22Rv1 (cell line): ENCODE results near the gene MYBPC3.

Source experiments
- ZFX ChIP-seq: fragments of 450-650 bp; IDR thresholded peaks from 2 replicates; pipeline ENCODE4 v1.6.1; 2017; ENCODE audit warnings: antibody characterized with exemption, borderline replicate concordance
- TF ChIP-seq, protein P1 (sequence below): fragments of 450-650 bp; IDR thresholded peaks from 2 replicates; pipeline ENCODE4 v1.5.1; 2017; ENCODE audit warnings: mild to moderate bottlenecking

DNA sequence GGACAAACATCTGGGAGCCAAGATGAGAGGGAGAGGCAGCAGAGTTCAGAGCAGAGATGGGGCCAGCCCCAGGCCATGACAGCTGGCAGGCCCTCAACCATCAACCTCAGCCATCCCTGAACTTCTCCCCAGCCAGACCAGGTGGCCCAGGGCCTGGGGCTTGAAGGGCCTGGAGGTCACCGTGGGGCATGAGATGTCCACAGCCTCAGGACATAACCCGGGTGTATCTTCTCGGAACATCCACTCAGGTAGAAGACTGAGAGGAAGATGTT lies 43.5 kb upstream of the MYBPC3 start:
- TF ChIP-seq, protein P1, sequence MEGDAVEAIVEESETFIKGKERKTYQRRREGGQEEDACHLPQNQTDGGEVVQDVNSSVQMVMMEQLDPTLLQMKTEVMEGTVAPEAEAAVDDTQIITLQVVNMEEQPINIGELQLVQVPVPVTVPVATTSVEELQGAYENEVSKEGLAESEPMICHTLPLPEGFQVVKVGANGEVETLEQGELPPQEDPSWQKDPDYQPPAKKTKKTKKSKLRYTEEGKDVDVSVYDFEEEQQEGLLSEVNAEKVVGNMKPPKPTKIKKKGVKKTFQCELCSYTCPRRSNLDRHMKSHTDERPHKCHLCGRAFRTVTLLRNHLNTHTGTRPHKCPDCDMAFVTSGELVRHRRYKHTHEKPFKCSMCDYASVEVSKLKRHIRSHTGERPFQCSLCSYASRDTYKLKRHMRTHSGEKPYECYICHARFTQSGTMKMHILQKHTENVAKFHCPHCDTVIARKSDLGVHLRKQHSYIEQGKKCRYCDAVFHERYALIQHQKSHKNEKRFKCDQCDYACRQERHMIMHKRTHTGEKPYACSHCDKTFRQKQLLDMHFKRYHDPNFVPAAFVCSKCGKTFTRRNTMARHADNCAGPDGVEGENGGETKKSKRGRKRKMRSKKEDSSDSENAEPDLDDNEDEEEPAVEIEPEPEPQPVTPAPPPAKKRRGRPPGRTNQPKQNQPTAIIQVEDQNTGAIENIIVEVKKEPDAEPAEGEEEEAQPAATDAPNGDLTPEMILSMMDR, result no peak
- no peak for TF ChIP-seq ZFX
